HEK293 (cell line): ENCODE measurements around the gene SOCS7.

Source experiments
- CTCF ChIA-PET: fragments of 350-600 bp; formaldehyde crosslinking; extraction: SDS; loops from one replicate; lab custom pipeline; 2021; ENCODE audit warnings: antibody characterized with exemption; lab: Yijun Ruan, JAX
- POLR2A ChIA-PET: fragments of 300-600 bp; formaldehyde crosslinking; extraction: SDS; loops from one replicate; lab custom pipeline; 2020; ENCODE audit warnings: antibody characterized with exemption, inconsistent platforms; lab: Yijun Ruan, JAX
- H3K27ac ChIP-seq: fragments of 200-500 bp; sonication (Bioruptor generic); 2 replicates; pipeline ENCODE4 v1.5.1; 2014; ENCODE audit warnings: low read depth, low read length, control low read depth, inconsistent platforms; ENCODE audit errors: extremely low read depth
- H3K36me3 ChIP-seq, 2 experiments: fragments of 200-500 bp in 1 of 2; sonication (Bioruptor generic) in 1 of 2; 1 replicate in 1 of 2; 2 replicates in 1 of 2; pipeline ENCODE4 v1.5.1; 2014 to 2017; ENCODE audit warnings: inconsistent platforms in 2 of 2, low read length in 2 of 2; ENCODE audit not compliant: control insufficient read depth in 2 of 2, insufficient read depth in 1 of 2
- H3K4me1 ChIP-seq: fragments of 200-500 bp; sonication (Bioruptor generic); 2 replicates; pipeline ENCODE4 v1.5.1; 2014; ENCODE audit warnings: mild to moderate bottlenecking, low read length, inconsistent platforms; ENCODE audit not compliant: control insufficient read depth, insufficient read depth
- H3K4me3 ChIP-seq: 2 replicates; pipeline ENCODE4 v1.5.1; 2011; ENCODE audit warnings: low read depth, mild to moderate bottlenecking, control low read depth, low read length, moderate library complexity
- H3K9me3 ChIP-seq: fragments of 200-500 bp; sonication (Bioruptor generic); 2 replicates; pipeline ENCODE4 v1.5.1; 2014; ENCODE audit warnings: low read depth, low read length, inconsistent platforms; ENCODE audit not compliant: control insufficient read depth, insufficient read depth
- GLIS2 ChIP-seq: fragments of 450-650 bp; formaldehyde crosslinking; IDR thresholded peaks from 2 replicates; pipeline ENCODE4 v1.5.1; 2016; ENCODE audit warnings: missing biosample characterization, missing genetic modification characterization
- HOXC10 ChIP-seq: sonication (generic); formaldehyde crosslinking; IDR thresholded peaks from 2 replicates; pipeline ENCODE4 v1.8.1; 2023; ENCODE audit warnings: mild to moderate bottlenecking, missing genetic modification reagents
- HOXD13 ChIP-seq: sonication (generic); formaldehyde crosslinking; IDR thresholded peaks from 2 replicates; pipeline ENCODE4 v1.8.0; 2022; ENCODE audit warnings: missing genetic modification reagents, borderline replicate concordance
- RBAK ChIP-seq: fragments of 450-650 bp; formaldehyde crosslinking; IDR thresholded peaks from 2 replicates; pipeline ENCODE4 v1.5.1; 2016; ENCODE audit warnings: missing biosample characterization, missing genetic modification characterization
- REPIN1 ChIP-seq: fragments of 450-650 bp; formaldehyde crosslinking; IDR thresholded peaks from 2 replicates; pipeline ENCODE4 v1.5.1; 2017; ENCODE audit warnings: missing biosample characterization, missing genetic modification characterization, low read depth
- SP7 ChIP-seq: fragments of 450-650 bp; formaldehyde crosslinking; IDR thresholded peaks from 2 replicates; pipeline ENCODE4 v1.5.1; 2016; ENCODE audit warnings: missing biosample characterization, missing genetic modification characterization
- TRIM28 ChIP-seq: IDR thresholded peaks from 2 replicates; pipeline ENCODE4 v1.6.1; 2011; ENCODE audit warnings: low read length, control low read depth, borderline replicate concordance
- WT1 ChIP-seq: fragments of 450-650 bp; formaldehyde crosslinking; IDR thresholded peaks from 2 replicates; pipeline ENCODE4 v1.5.1; 2016; ENCODE audit warnings: missing biosample characterization, missing genetic modification characterization
- ZBTB17 ChIP-seq: fragments of 450-650 bp; formaldehyde crosslinking; IDR thresholded peaks from 2 replicates; pipeline ENCODE4 v1.5.1; 2016; ENCODE audit warnings: missing biosample characterization, missing genetic modification characterization
- ZBTB8A ChIP-seq: fragments of 450-650 bp; formaldehyde crosslinking; IDR thresholded peaks from 2 replicates; pipeline ENCODE4 v1.5.1; 2016; ENCODE audit warnings: missing biosample characterization, missing genetic modification characterization
- ZFHX2 ChIP-seq: fragments of 450-650 bp; formaldehyde crosslinking; conservative IDR thresholded peaks from 2 replicates; pipeline ENCODE4 v1.5.1; 2016; ENCODE audit warnings: missing biosample characterization, missing genetic modification characterization
- ZFP37 ChIP-seq: fragments of 450-650 bp; formaldehyde crosslinking; IDR thresholded peaks from 2 replicates; pipeline ENCODE4 v1.5.1; 2016; ENCODE audit warnings: missing biosample characterization, missing genetic modification characterization
- ZFP69B ChIP-seq: fragments of 450-650 bp; formaldehyde crosslinking; IDR thresholded peaks from 2 replicates; pipeline ENCODE4 v1.5.1; 2016; ENCODE audit warnings: missing biosample characterization, missing genetic modification characterization
- ZNF132 ChIP-seq: fragments of 450-650 bp; formaldehyde crosslinking; IDR thresholded peaks from 2 replicates; pipeline ENCODE4 v1.5.1; 2017; ENCODE audit warnings: missing biosample characterization, missing genetic modification characterization, borderline replicate concordance
- ZNF140 ChIP-seq: fragments of 450-650 bp; formaldehyde crosslinking; IDR thresholded peaks from 2 replicates; pipeline ENCODE4 v1.5.1; 2016; ENCODE audit warnings: missing biosample characterization, missing genetic modification characterization
- ZNF2 ChIP-seq: fragments of 450-650 bp; formaldehyde crosslinking; IDR thresholded peaks from 2 replicates; pipeline ENCODE4 v1.5.1; 2016; ENCODE audit warnings: missing biosample characterization, missing genetic modification characterization
- ZNF223 ChIP-seq: fragments of 450-650 bp; formaldehyde crosslinking; IDR thresholded peaks from 2 replicates; pipeline ENCODE4 v1.5.1; 2016; ENCODE audit warnings: missing biosample characterization, missing genetic modification characterization
- ZNF239 ChIP-seq: fragments of 450-650 bp; formaldehyde crosslinking; IDR thresholded peaks from 2 replicates; pipeline ENCODE4 v1.5.1; 2016; ENCODE audit warnings: missing biosample characterization, missing genetic modification characterization
- ZNF292 ChIP-seq: fragments of 450-650 bp; formaldehyde crosslinking; IDR thresholded peaks from 2 replicates; pipeline ENCODE4 v1.5.1; 2016; ENCODE audit warnings: low read depth, missing biosample characterization, missing genetic modification characterization, borderline replicate concordance
- ZNF324 ChIP-seq: fragments of 450-650 bp; formaldehyde crosslinking; IDR thresholded peaks from 2 replicates; pipeline ENCODE4 v1.5.1; 2016; ENCODE audit warnings: missing biosample characterization, missing genetic modification characterization
- ZNF341 ChIP-seq: fragments of 450-650 bp; formaldehyde crosslinking; IDR thresholded peaks from 2 replicates; pipeline ENCODE4; 2016; ENCODE audit warnings: low read depth, missing biosample characterization, missing genetic modification characterization
- ZNF350 ChIP-seq: fragments of 450-650 bp; formaldehyde crosslinking; IDR thresholded peaks from 2 replicates; pipeline ENCODE4 v1.5.0; 2017; ENCODE audit warnings: missing biosample characterization, mild to moderate bottlenecking, missing genetic modification characterization
- ZNF37A ChIP-seq: fragments of 450-650 bp; IDR thresholded peaks from 2 replicates; pipeline ENCODE4 v1.5.1; 2018; ENCODE audit warnings: missing biosample characterization, missing genetic modification characterization
- ZNF394 ChIP-seq: fragments of 450-650 bp; formaldehyde crosslinking; IDR thresholded peaks from 2 replicates; pipeline ENCODE4 v1.5.1; 2016; ENCODE audit warnings: missing biosample characterization, missing genetic modification characterization, mild to moderate bottlenecking, moderate library complexity, borderline replicate concordance
- ZNF571 ChIP-seq: fragments of 450-650 bp; formaldehyde crosslinking; IDR thresholded peaks from 2 replicates; pipeline ENCODE4 v1.5.0; 2017; ENCODE audit warnings: missing biosample characterization, missing genetic modification characterization
- ZNF629 ChIP-seq: fragments of 450-650 bp; formaldehyde crosslinking; IDR thresholded peaks from 2 replicates; pipeline ENCODE4 v1.5.1; 2017; ENCODE audit warnings: missing biosample characterization, missing genetic modification characterization
- ZNF654 ChIP-seq: fragments of 450-650 bp; formaldehyde crosslinking; IDR thresholded peaks from 2 replicates; pipeline ENCODE4 v1.5.1; 2016; ENCODE audit warnings: low read depth, missing biosample characterization, missing genetic modification characterization
- ZNF658 ChIP-seq: fragments of 450-650 bp; formaldehyde crosslinking; IDR thresholded peaks from 2 replicates; pipeline ENCODE4; 2016; ENCODE audit warnings: missing biosample characterization, missing genetic modification characterization
- ZNF660 ChIP-seq: fragments of 450-650 bp; IDR thresholded peaks from 2 replicates; pipeline ENCODE4 v1.5.1; 2018; ENCODE audit warnings: missing biosample characterization, mild to moderate bottlenecking, missing genetic modification characterization
- TF ChIP-seq, protein P1 (sequence below): fragments of 450-650 bp; formaldehyde crosslinking; optimal IDR thresholded peaks from 2 replicates; pipeline ENCODE3; 2016; ENCODE audit warnings: missing biosample characterization, mild to moderate bottlenecking, missing genetic modification characterization
- TF ChIP-seq, protein P2 (sequence below): fragments of 450-650 bp; formaldehyde crosslinking; IDR thresholded peaks from 2 replicates; pipeline ENCODE4 v1.5.1; 2016; ENCODE audit warnings: missing biosample characterization, missing genetic modification characterization

SOCS7 gene

DNA sequence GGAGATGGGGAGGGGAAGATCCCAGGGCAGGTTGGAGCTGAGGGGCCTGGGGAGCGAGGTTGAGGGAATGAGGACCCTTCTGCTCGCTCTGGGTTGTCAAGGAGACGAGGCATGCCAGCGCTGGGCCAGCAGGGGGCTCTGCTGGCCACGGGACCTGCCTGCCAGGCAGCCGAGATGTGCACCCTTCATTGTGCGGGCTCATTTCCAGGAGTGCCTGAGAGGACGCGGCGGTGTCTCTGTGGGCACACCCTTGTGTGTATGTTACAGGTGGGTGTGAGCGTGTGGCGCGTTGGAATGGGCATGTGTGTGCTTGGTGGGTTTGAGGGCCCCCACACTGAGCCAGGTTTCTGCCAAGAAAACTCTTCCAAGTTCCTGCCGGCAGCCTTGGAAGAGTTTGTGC lies 92.5 kb downstream of the SOCS7 start (continued):
- TF ChIP-seq TRIM28 = no peak
- 0 out of 2 replicates have a peak, but pooled peaks have one; percentile 29 for TF ChIP-seq SP7
- no peak for TF ChIP-seq HOXD13
- no peak for TF ChIP-seq ZNF350 (tag by site-specific recombination)
- TF ChIP-seq ZFHX2 (tag by site-specific recombination) = peak; percentile 69
- no peak for TF ChIP-seq GLIS2 (tag by site-specific recombination)
- TF ChIP-seq, protein P1, sequence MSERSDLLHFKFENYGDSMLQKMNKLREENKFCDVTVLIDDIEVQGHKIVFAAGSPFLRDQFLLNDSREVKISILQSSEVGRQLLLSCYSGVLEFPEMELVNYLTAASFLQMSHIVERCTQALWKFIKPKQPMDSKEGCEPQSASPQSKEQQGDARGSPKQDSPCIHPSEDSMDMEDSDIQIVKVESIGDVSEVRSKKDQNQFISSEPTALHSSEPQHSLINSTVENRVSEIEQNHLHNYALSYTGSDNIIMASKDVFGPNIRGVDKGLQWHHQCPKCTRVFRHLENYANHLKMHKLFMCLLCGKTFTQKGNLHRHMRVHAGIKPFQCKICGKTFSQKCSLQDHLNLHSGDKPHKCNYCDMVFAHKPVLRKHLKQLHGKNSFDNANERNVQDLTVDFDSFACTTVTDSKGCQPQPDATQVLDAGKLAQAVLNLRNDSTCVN (tag by site-specific recombination) = peak; percentile 28
- no peak for TF ChIP-seq ZNF629
- TF ChIP-seq WT1 = no peak
- peak; percentile 84 for TF ChIP-seq ZNF654 (tag by site-specific recombination)
- TF ChIP-seq ZNF658 (tag by site-specific recombination) = no peak
- TF ChIP-seq ZBTB17 (tag by site-specific recombination) = 0 out of 2 replicates have a peak, but pooled peaks have one; percentile 36
- TF ChIP-seq ZNF292 (tag by site-specific recombination) = no peak
- TF ChIP-seq REPIN1 (tag by site-specific recombination) = no peak
- TF ChIP-seq ZNF2 = peak; percentile 100

DNA sequence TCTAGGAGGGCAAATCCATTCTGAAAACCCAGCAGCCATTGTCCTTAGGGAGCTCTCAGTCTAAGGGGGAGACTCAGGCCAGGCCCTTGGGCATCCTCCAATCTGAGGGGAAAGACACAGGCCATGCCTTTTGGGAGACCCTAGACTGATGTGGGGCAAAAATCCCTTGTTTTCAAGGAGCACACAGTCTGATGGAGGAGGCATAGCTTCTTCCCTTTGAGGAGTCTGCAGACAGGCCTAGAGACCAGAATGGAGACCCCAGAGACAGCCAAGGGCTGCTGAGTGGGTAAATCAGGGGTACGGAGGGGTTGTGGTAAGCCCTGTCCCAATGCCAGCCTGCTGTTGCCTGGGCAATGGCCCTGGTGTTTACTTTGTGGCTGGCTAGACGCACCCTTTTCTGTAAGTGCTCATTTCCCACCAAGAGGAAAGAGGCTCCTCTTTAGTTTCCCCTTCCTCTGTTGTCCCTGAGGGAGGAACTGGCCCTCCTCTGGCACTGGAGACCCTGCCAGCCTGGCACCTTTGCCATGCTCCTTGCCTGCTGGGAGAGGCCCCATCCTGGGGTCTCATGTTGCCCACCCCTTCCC lies 96.0 kb downstream of the SOCS7 start:
- POLR2A ChIA-PET = interaction anchor here (0.7 kb wide), 1 partner anchor 24 kb away, joined by 11 read pairs; no protein-coding TSS in a partner anchor
- no peak overlapping the region for H3K27ac ChIP-seq
- H3K4me3 ChIP-seq = no peak overlapping the region
- H3K36me3 ChIP-seq = no peaks in the 10 kb centered on the region
- CTCF ChIA-PET = interaction anchor here (0.6 to 1.4 kb wide), 6 partner anchors 8 to 305 kb away, joined by 3 to 8 read pairs (median 3); no protein-coding TSS in a partner anchor
- H3K9me3 ChIP-seq = no peaks in the 10 kb centered on the region
- H3K4me1 ChIP-seq = no peaks in the 10 kb centered on the region
- TF ChIP-seq ZNF140 (tag by site-specific recombination) (no peak), RBAK (tag by site-specific recombination) (no peak), GLIS2 (tag by site-specific recombination) (no peak), ZNF324 (tag by site-specific recombination) (no peak), ZNF394 (tag by site-specific recombination) (no peak), REPIN1 (tag by site-specific recombination) (no peak), ZNF132 (tag by site-specific recombination) (no peak), ZNF223 (no peak)

DNA sequence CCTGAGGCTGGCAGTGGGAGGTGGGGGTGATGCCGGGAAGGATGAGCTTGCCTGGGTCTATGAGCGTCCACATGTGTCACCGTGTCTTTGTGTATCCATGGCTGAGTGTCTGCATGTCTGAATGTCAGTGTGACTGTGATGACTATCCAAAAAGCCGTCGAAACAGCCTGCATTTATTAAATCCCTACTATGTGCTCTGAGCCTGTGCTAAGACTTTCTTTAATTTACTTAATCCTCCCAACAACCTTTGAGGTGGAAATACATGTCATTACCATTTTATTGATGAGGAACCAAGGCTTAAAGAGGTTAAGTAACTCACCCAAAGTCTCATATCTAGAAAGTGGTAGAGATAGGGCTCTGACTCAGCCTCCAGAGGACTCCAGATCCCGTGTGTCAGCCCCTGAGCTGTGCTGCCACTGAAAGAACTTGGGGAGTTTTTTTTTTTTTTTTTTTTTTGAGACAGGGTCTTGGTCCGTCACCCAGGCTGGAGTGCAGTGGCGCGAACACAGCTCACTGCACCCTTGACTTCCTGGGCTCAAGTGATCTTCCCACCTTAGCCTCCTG lies 96.6 kb downstream of the SOCS7 start:
- no peak overlapping the region for H3K4me3 ChIP-seq
- no peak overlapping the region for H3K27ac ChIP-seq
- TF ChIP-seq ZFP69B (tag by site-specific recombination) (no peak), ZNF341 (no peak), ZNF2 (no peak), HOXC10 (CRISPR knock-in tag) (no peak; the same call in 1 of the 2 replicates), ZNF660 (no peak), ZNF324 (tag by site-specific recombination) (no peak), ZFP37 (tag by site-specific recombination) (no peak), ZBTB8A (tag by site-specific recombination) (no peak), ZNF37A (tag by site-specific recombination) (no peak), ZNF239 (no peak), ZNF571 (no peak)
- TF ChIP-seq, protein P2, sequence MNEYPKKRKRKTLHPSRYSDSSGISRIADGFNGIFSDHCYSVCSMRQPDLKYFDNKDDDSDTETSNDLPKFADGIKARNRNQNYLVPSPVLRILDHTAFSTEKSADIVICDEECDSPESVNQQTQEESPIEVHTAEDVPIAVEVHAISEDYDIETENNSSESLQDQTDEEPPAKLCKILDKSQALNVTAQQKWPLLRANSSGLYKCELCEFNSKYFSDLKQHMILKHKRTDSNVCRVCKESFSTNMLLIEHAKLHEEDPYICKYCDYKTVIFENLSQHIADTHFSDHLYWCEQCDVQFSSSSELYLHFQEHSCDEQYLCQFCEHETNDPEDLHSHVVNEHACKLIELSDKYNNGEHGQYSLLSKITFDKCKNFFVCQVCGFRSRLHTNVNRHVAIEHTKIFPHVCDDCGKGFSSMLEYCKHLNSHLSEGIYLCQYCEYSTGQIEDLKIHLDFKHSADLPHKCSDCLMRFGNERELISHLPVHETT = no peak
- TF ChIP-seq, all 188 proteins: peak for 0
- Histone ChIP-seq H3K4me1 (no peaks in the 10 kb centered on the region), H3K9me3 (no peaks in the 10 kb centered on the region), H3K36me3 (no peaks in the 10 kb centered on the region)
- POLR2A ChIA-PET = no interaction called here
- CTCF ChIA-PET = interaction anchor here (0.6 to 1.0 kb wide), 4 partner anchors 25 to 304 kb away, joined by 3 to 8 read pairs (median 4); no protein-coding TSS in a partner anchor
